T-helper 22 cell (primary cell): ENCODE results near the gene IGFBP3.
"Not testable (repeated sequence)": the region's sequence is repeated elsewhere in the genome, so short reads cannot be mapped to it uniquely, and the experiment has no call there.

Experiments used
- DNase-seq: peaks from one replicate; pipeline ENCODE4 v3.0.0-alpha.2; 2020; ENCODE audit warnings: low read depth

IGFBP3 gene

GRCh38 chr7:45920502-45921380 is at the start of gene IGFBP3:
Gene IGFBP3, minus strand, starts transcription at chr7:45921272. Its CDS starts 132 bp downstream, at chr7:45921140.
- DNase-seq: no peak

GRCh38 chr7:45970454-45970853 is 49.4 kb upstream of the IGFBP3 start:
- DNase-seq: no peak

GRCh38 chr7:45969940-45970339 is 48.9 kb upstream of the IGFBP3 start:
- DNase-seq: no peak

GRCh38 chr7:45968856-45969541 is 47.9 kb upstream of the IGFBP3 start:
- DNase-seq: no peak

- no peak for DNase-seq
These were observed 47.2 kb upstream of the IGFBP3 start for GRCh38 chr7:45968312-45968711.

GRCh38 chr7:45967591-45968157 is 46.6 kb upstream of the IGFBP3 start:
- DNase-seq: no peak

GRCh38 chr7:45962861-45963260 is 41.8 kb upstream of the IGFBP3 start:
- no peak for DNase-seq

- no peak for DNase-seq
These were observed 36.6 kb upstream of the IGFBP3 start for GRCh38 chr7:45957721-45958120.

- no peak for DNase-seq
These were observed 34.2 kb upstream of the IGFBP3 start for GRCh38 chr7:45955286-45955685.

GRCh38 chr7:45953055-45953454 is 32.0 kb upstream of the IGFBP3 start:
- not testable (repeated sequence) for DNase-seq

- DNase-seq: no peak
These were observed 23.0 kb upstream of the IGFBP3 start for GRCh38 chr7:45944058-45944457.

GRCh38 chr7:45940939-45941338 is 19.9 kb upstream of the IGFBP3 start:
- DNase-seq: no peak

GRCh38 chr7:45940237-45940781 is 19.2 kb upstream of the IGFBP3 start:
- not testable (repeated sequence) for DNase-seq

- DNase-seq: no peak
These were observed 18.5 kb upstream of the IGFBP3 start for GRCh38 chr7:45939574-45939973.

GRCh38 chr7:45938626-45939302 is 17.7 kb upstream of the IGFBP3 start:
- DNase-seq: no peak

GRCh38 chr7:45937862-45938261 is 16.8 kb upstream of the IGFBP3 start:
- DNase-seq: no peak

- no peak for DNase-seq
These were observed 16.2 kb upstream of the IGFBP3 start for GRCh38 chr7:45937301-45937700.

- no peak for DNase-seq
These were observed 9.9 kb upstream of the IGFBP3 start for GRCh38 chr7:45930967-45931366.

- DNase-seq: no peak
These were observed 6.6 kb upstream of the IGFBP3 start for GRCh38 chr7:45927721-45928120.

- DNase-seq: no peak
These were observed 3.2 kb upstream of the IGFBP3 start for GRCh38 chr7:45924283-45924682.

- DNase-seq: no peak
These were observed 2.7 kb upstream of the IGFBP3 start for GRCh38 chr7:45923818-45924217.

- no peak for DNase-seq
These were observed 2.2 kb upstream of the IGFBP3 start for GRCh38 chr7:45923290-45923689.
